Activated CD4-positive, alpha-beta T cell treated with anti-CD3 and anti-CD28 coated beads for 24 hours (primary cell): ENCODE results near the gene SHH.
"Not testable (repeated sequence)": the region's sequence is repeated elsewhere in the genome, so short reads cannot be mapped to it uniquely, and the experiment has no call there.

Source experiments
- DNase-seq, 2 donors: peaks; one replicate each; pipeline ENCODE4 v3.0.0-alpha.2; 2020; ENCODE audit warnings: low read depth in 2 of 2

SHH gene

GRCh38 chr7:155842496-155843265 is 30.4 kb upstream of the SHH start:
- no peak for DNase-seq

- no peak for DNase-seq
These were observed 28.6 kb upstream of the SHH start for GRCh38 chr7:155840909-155841308.

- DNase-seq, result no peak
These were observed 28.1 kb upstream of the SHH start for GRCh38 chr7:155840262-155840885.

GRCh38 chr7:155839461-155839860 is 27.2 kb upstream of the SHH start:
- no peak for DNase-seq

GRCh38 chr7:155838312-155838711 is 26.0 kb upstream of the SHH start:
- DNase-seq, result not testable (repeated sequence)

- DNase-seq, result no peak
These were observed 24.8 kb upstream of the SHH start for GRCh38 chr7:155837126-155837479.

- no peak for DNase-seq
These were observed 24.2 kb upstream of the SHH start for GRCh38 chr7:155836216-155837125.

GRCh38 chr7:155835446-155836215 is 23.4 kb upstream of the SHH start:
- DNase-seq, result no peak

- DNase-seq, result no peak
These were observed 22.3 kb upstream of the SHH start for GRCh38 chr7:155834486-155835048.

- no peak for DNase-seq
These were observed 21.4 kb upstream of the SHH start for GRCh38 chr7:155833651-155834050.

- no peak for DNase-seq
These were observed 20.3 kb upstream of the SHH start for GRCh38 chr7:155832581-155832981.

GRCh38 chr7:155831807-155832524 is 19.7 kb upstream of the SHH start:
- no peak for DNase-seq

GRCh38 chr7:155830961-155831806 is 18.9 kb upstream of the SHH start:
- DNase-seq, result no peak

GRCh38 chr7:155829796-155830470 is 17.7 kb upstream of the SHH start:
- no peak for DNase-seq

- DNase-seq, result no peak
These were observed 13.1 kb upstream of the SHH start for GRCh38 chr7:155825336-155825735.

- DNase-seq, result no peak
These were observed 12.1 kb upstream of the SHH start for GRCh38 chr7:155824227-155824886.

- no peak for DNase-seq
These were observed 9.6 kb upstream of the SHH start for GRCh38 chr7:155821851-155822250.

- no peak for DNase-seq
These were observed 8.5 kb upstream of the SHH start for GRCh38 chr7:155820788-155821187.

GRCh38 chr7:155820246-155820645 is 8.0 kb upstream of the SHH start:
- DNase-seq, result no peak
